Activated T-helper 17 cell treated with anti-CD3 and anti-CD28 coated beads, Interleukin-2, amount 50 U/mL, for 72 hours (primary cell): ENCODE results near the gene RPAIN. TPM values are rescaled to one million over a fixed set of nuclear protein-coding genes. Genes with fewer than 3 reads are reported as not detected.

Experiments
- total RNA-seq, 2 donors: library from RNA; stranded (reverse); gene quantifications; one replicate each; pipeline ENCODE4 v1.2.3, GENCODE V29; 2022

The RPAIN gene
- total RNA-seq, 2 donors from 2014 or later, result 32.9 to 33.8 TPM

Other genes with a start within 250 kb of the RPAIN start
- gene ZNF594, start 228.3 kb upstream of the RPAIN start, total RNA-seq, result 1 to 10 TPM; 4.7 to 6.3 TPM
- not detected for gene SCIMP, start 185.3 kb upstream of the RPAIN start, total RNA-seq
- gene RABEP1, start 137.9 kb upstream of the RPAIN start, total RNA-seq, result 10 to 100 TPM; 35.7 to 55.5 TPM
- 100 to 1,000 TPM in 1 of 2 donors, 10 to 100 TPM in 1; 77.2 to 101 TPM for gene NUP88, start 520 bp upstream of the RPAIN start, total RNA-seq
- 100 to 1,000 TPM; 164 to 396 TPM for gene C1QBP, start 19.0 kb downstream of the RPAIN start, total RNA-seq
- 10 to 100 TPM; 16.2 to 43.8 TPM for gene DHX33, start 48.8 kb downstream of the RPAIN start, total RNA-seq
- 10 to 100 TPM; 58.3 to 69.6 TPM for gene DERL2, start 66.0 kb downstream of the RPAIN start, total RNA-seq
- 10 to 100 TPM; 24.1 to 33.9 TPM for gene MIS12, start 66.4 kb downstream of the RPAIN start, total RNA-seq
- gene NLRP1, start 164.3 kb downstream of the RPAIN start, total RNA-seq, result 100 to 1,000 TPM in 1 of 2 donors, 10 to 100 TPM in 1; 39.9 to 129 TPM